SK-N-MC (cell line): Measurements from ENCODE around the gene RAPGEF2.
"Not testable (repeated sequence)": the region's sequence is repeated elsewhere in the genome, so short reads cannot be mapped to it uniquely, and the experiment has no call there.

ENCODE experiments used
- DNase-seq: peaks from one replicate; pipeline ENCODE4 v3.0.0-alpha.2; 2011; ENCODE audit warnings: low read depth, low spot score
- H3K27ac ChIP-seq: fragments of 200-600 bp; sonication (generic); 2 replicates; pipeline ENCODE4 v1.5.1; 2016; ENCODE audit warnings: mixed run types
- H3K36me3 ChIP-seq: fragments of 200-600 bp; sonication (generic); 2 replicates; pipeline ENCODE4 v1.6.1; 2017; ENCODE audit warnings: antibody characterized with exemption, low read length, mixed read lengths; ENCODE audit not compliant: insufficient read depth
- H3K4me3 ChIP-seq: fragments of 200-600 bp; sonication (generic); 2 replicates; pipeline ENCODE4 v1.5.1; 2016
- H3K9ac ChIP-seq: fragments of 200-600 bp; sonication (generic); 2 replicates; pipeline ENCODE4 v1.8.0; 2017; ENCODE audit warnings: mixed run types, mixed read lengths; ENCODE audit not compliant: insufficient read length
- H3K9me3 ChIP-seq: fragments of 200-600 bp; sonication (generic); 2 replicates; pipeline ENCODE4 v1.6.1; 2017; ENCODE audit warnings: low read depth, mild to moderate bottlenecking, antibody characterized with exemption, low read length, moderate library complexity, mixed read lengths
- EZH2 ChIP-seq: fragments of 200-600 bp; sonication (generic); IDR thresholded peaks from one replicate; pipeline ENCODE4 v1.6.1; 2017; ENCODE audit warnings: antibody characterized with exemption
- FOXP2 ChIP-seq: optimal IDR thresholded peaks from 2 replicates; pipeline ENCODE3; 2011; ENCODE audit warnings: mild to moderate bottlenecking, moderate library complexity; ENCODE audit not compliant: insufficient read depth; ENCODE audit errors: extremely low read length, control extremely low read depth
- POLR2AphosphoS5 ChIP-seq: IDR thresholded peaks from 2 replicates; pipeline ENCODE4 v1.6.1; 2012; ENCODE audit warnings: mild to moderate bottlenecking, low read depth, low read length, borderline replicate concordance

The RAPGEF2 gene

GRCh38 chr4:159102622-159103383 lies at the start of gene RAPGEF2:
RAPGEF2 (plus strand) TSS chr4:159103079; CDS start chr4:159104163, 1,084 bp downstream.
- H3K9me3 ChIP-seq: no peaks in the 10 kb centered on the region
- TF ChIP-seq FOXP2 (peak; percentile 50), POLR2AphosphoS5 (peak; percentile 75), EZH2 (no peak)
- peak within 1 kb of the TSS; percentile 95 for H3K4me3 ChIP-seq
- no peaks in the 10 kb centered on the region for H3K36me3 ChIP-seq
- peak within 1 kb of the TSS; percentile 82 for H3K9ac ChIP-seq
- H3K27ac ChIP-seq: no peak within 1 kb of the TSS
- DNase-seq: no peak

- Histone ChIP-seq H3K36me3 (no peaks in the 10 kb centered on the region), H3K9me3 (no peaks in the 10 kb centered on the region), H3K4me3 (no peak overlapping the region), H3K9ac (no peak overlapping the region), H3K27ac (no peak overlapping the region)
- DNase-seq: no peak
- TF ChIP-seq POLR2AphosphoS5 (no peak), EZH2 (no peak), FOXP2 (no peak)
Measured at GRCh38 chr4:159055833-159056232, 47.0 kb upstream of the RAPGEF2 start.

- no peak overlapping the region for H3K27ac ChIP-seq
- DNase-seq: no peak
- H3K4me3 ChIP-seq: no peak overlapping the region
- no peaks in the 10 kb centered on the region for H3K9me3 ChIP-seq
- H3K36me3 ChIP-seq: no peaks in the 10 kb centered on the region
- TF ChIP-seq EZH2: no peak
- no peak overlapping the region for H3K9ac ChIP-seq
Measured at GRCh38 chr4:159060161-159060560, 42.7 kb upstream of the RAPGEF2 start.

- Histone ChIP-seq H3K36me3 (no peaks in the 10 kb centered on the region), H3K4me3 (no peak overlapping the region), H3K27ac (no peak overlapping the region), H3K9me3 (no peaks in the 10 kb centered on the region), H3K9ac (no peak overlapping the region)
- no peak for DNase-seq
- TF ChIP-seq EZH2 (no peak), FOXP2 (no peak), POLR2AphosphoS5 (no peak)
Measured at GRCh38 chr4:159062381-159062780, 40.5 kb upstream of the RAPGEF2 start.

- no peak overlapping the region for H3K9ac ChIP-seq
Measured at GRCh38 chr4:159065513-159066240, 37.2 kb upstream of the RAPGEF2 start.

GRCh38 chr4:159068139-159068538 lies 34.7 kb upstream of the RAPGEF2 start:
- not testable (repeated sequence) for DNase-seq, H3K9me3 ChIP-seq, H3K27ac ChIP-seq, H3K4me3 ChIP-seq, H3K9ac ChIP-seq, H3K36me3 ChIP-seq

More at GRCh38 chr4:159065513-159066240, 37.2 kb upstream of the RAPGEF2 start:
- no peaks in the 10 kb centered on the region for H3K9me3 ChIP-seq
- no peak for DNase-seq
- H3K27ac ChIP-seq: no peak overlapping the region
- no peaks in the 10 kb centered on the region for H3K36me3 ChIP-seq
- TF ChIP-seq EZH2 (no peak), POLR2AphosphoS5 (no peak), FOXP2 (no peak)
- H3K4me3 ChIP-seq: no peak overlapping the region

- Histone ChIP-seq H3K4me3 (no peak overlapping the region; the same call in 1 of the 2 replicates), H3K27ac (peak overlapping the region; percentile 3; the same call in 1 of the 2 replicates), H3K36me3 (no peaks in the 10 kb centered on the region), H3K9me3 (no peaks in the 10 kb centered on the region), H3K9ac (no peak overlapping the region)
- DNase-seq: no peak
- TF ChIP-seq POLR2AphosphoS5 (no peak), EZH2 (no peak), FOXP2 (no peak)
Measured at GRCh38 chr4:159069922-159070321, 33.0 kb upstream of the RAPGEF2 start.

- Histone ChIP-seq H3K4me3 (no peak overlapping the region), H3K9me3 (no peaks in the 10 kb centered on the region), H3K36me3 (no peaks in the 10 kb centered on the region), H3K9ac (no peak overlapping the region), H3K27ac (no peak overlapping the region)
- no peak for DNase-seq
- TF ChIP-seq POLR2AphosphoS5: no peak
- TF ChIP-seq EZH2: no peak
- TF ChIP-seq FOXP2: no peak
Measured at GRCh38 chr4:159070742-159071141, 32.1 kb upstream of the RAPGEF2 start.
